ENCODE results near the gene LAGE3.

- TF ChIP-seq REST (IDR thresholded peaks at IDR 0.05; ENCODE audit: insufficient replicate concordance, low read depth): no peak
- no peak for TF ChIP-seq GABPA (IDR thresholded peaks at IDR 0.05; ENCODE audit: low read depth)
Measured at GRCh38 chrX:154484255-154485149, 5.4 kb upstream of the LAGE3 start.

All from HL-60 (cell line).